GM08714 (cell line): Measurements from ENCODE around the gene PAK1.

Experiments used
- H3K4me3 ChIP-seq: fragments of 200-500 bp; sonication (Bioruptor generic); 2 replicates; pipeline ENCODE4 v1.5.1; 2014; ENCODE audit warnings: mild to moderate bottlenecking, low read length, inconsistent platforms
- ZNF274 ChIP-seq: IDR thresholded peaks from 2 replicates; pipeline ENCODE4 v1.6.1; 2012; ENCODE audit warnings: mild to moderate bottlenecking, low read depth, low read length

Gene PAK1

DNA sequence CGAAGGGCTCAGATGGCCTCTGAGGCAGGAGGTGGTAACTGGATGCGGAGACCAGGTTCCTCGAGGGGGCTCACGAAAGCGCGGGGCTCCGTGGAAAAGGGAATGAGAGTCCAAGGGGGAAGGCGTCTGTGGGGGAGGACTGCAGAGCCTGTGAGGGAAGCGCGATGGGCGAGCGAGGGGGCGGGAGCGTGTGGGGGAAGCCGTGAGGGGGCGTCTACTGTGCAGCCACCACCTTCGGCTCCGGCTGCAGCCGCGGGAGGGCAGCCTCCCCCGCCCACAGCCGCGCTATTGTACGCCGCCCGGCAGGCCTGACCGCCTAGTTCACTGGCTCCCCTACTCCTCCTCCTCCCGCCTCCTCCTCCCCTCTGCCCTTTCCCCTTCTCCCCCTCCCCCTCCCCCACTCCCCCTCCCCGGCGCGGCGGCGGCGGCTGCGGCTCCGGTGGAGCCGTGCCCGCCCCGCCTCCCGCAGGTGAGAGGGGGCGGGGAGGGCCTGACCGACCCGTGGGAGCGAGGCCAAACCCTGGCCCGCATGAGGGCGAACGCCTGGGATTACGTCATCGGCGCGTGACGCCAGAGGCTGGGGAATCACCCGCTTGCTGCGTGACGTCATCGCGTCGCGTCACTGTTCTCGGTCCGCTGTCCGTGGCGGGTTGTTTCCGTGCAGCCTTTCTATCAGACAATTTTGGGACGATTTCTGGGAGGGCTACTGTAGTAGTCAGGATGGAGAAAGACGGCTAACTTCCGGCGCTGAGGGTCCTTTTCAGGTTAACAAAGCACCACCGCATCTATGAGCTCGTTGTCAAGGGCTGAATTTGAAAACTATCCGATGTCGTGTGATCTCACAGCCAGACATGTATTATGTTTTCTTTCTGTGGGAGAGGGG, at the start of gene PAK1:
TSS of gene PAK1 (minus strand) at position 294 of the 883 bp plus-strand sequence. CDS start 81,574 bp downstream, outside the sequence.
- H3K4me3 ChIP-seq = peak within 1 kb of the TSS; percentile 100
- no peak for TF ChIP-seq ZNF274

DNA sequence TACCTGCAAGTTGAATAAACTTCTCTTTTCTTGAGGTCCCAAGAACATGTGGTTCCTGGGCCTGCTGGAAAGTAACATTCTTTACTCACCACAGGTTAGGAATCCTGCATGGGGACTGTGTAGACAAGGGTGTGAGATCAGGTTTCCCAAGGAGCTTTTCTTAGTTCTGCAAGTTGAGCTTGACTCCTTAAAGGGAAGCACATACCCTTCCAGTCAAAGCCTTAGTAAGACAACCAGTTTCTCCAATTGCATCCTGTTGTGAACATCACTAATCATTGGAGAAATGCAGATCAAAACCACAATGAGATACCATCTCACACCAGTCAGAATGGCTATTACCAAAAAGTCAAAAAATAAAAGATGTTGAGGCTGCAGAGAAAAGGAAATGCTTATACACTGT, 48.3 kb upstream of the PAK1 start:
- H3K4me3 ChIP-seq = no peak overlapping the region
- TF ChIP-seq ZNF274 = no peak

- no peak for TF ChIP-seq ZNF274
- H3K4me3 ChIP-seq = no peak overlapping the region
Measured at GRCh38 chr11:77519847-77520246, 46.0 kb upstream of the PAK1 start.

DNA sequence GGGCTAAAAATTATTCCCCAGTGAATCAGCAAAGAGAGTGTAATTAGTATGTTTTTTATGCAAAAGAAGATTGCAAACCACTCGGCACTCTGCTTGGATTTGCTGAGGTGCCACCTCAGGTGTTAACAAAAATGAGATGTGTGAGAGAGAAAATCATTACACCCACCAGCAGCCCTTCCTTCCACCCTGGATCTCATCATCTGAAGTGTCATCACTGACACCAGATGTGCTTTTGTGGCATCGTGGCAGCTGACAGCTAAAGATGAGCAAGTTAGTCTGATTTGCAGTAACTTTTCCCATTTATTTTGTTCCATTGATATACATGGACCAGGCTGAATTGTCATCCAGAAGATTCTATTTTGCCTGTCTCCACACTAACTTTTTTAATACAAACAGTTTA, 44.6 kb upstream of the PAK1 start:
- no peak overlapping the region for H3K4me3 ChIP-seq
- no peak for TF ChIP-seq ZNF274

DNA sequence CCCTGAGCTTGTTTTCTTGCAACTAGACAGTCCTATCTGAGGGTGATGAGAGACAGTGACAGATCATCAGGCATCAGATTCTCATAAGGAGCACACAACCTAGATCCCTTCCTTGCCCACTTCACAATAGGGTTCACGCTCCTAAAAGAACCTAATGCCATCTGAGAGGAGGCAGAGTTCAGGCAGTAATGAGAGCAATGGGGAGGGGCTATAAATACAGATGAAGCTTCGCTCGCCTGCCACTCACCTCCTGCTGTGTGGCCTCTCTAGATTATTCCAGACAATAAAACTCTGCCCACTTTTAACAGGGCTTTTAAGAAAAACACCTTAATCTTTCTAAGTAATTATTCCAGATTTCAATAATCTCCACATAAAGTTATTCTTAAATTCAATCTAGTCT, 43.9 kb upstream of the PAK1 start:
- TF ChIP-seq ZNF274 = no peak
- no peak overlapping the region for H3K4me3 ChIP-seq

- H3K4me3 ChIP-seq = no peak overlapping the region
- TF ChIP-seq ZNF274 = no peak
Measured at GRCh38 chr11:77517226-77517625, 43.3 kb upstream of the PAK1 start.

- H3K4me3 ChIP-seq = no peak overlapping the region
- TF ChIP-seq ZNF274 = no peak
Measured at GRCh38 chr11:77515483-77515882, 41.6 kb upstream of the PAK1 start.

GRCh38 chr11:77515063-77515462, 41.2 kb upstream of the PAK1 start:
- no peak overlapping the region for H3K4me3 ChIP-seq
- TF ChIP-seq ZNF274 = no peak

DNA sequence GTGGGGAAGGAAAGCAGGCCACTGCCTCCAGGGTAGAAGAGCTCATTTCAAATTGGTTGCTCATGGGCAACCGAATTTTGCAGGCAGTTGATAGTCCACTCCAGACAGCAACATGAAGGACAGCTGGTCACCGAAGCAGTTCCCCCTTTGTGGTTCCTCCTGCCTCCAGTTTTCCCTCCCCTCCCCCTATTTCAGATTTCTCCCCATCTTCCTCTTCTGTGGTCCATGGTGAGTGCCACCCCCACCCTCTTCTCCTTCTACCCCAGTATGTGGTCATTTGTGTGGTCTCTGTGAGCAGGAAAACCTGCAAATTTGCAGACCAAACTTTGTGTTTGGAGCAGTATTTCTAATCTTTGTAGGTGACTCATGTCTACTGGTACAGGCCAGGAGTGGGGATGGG, 38.2 kb upstream of the PAK1 start:
- TF ChIP-seq ZNF274 = no peak
- no peak overlapping the region for H3K4me3 ChIP-seq

- TF ChIP-seq ZNF274 = no peak
- H3K4me3 ChIP-seq = no peak overlapping the region
Measured at GRCh38 chr11:77510851-77511250, 37.0 kb upstream of the PAK1 start.

- H3K4me3 ChIP-seq = no peak overlapping the region
Measured at GRCh38 chr11:77510095-77510494, 36.2 kb upstream of the PAK1 start.

GRCh38 chr11:77508019-77508418, 34.1 kb upstream of the PAK1 start:
- no peak for TF ChIP-seq ZNF274
- no peak overlapping the region for H3K4me3 ChIP-seq

More at GRCh38 chr11:77510095-77510494, 36.2 kb upstream of the PAK1 start:
- no peak for TF ChIP-seq ZNF274

DNA sequence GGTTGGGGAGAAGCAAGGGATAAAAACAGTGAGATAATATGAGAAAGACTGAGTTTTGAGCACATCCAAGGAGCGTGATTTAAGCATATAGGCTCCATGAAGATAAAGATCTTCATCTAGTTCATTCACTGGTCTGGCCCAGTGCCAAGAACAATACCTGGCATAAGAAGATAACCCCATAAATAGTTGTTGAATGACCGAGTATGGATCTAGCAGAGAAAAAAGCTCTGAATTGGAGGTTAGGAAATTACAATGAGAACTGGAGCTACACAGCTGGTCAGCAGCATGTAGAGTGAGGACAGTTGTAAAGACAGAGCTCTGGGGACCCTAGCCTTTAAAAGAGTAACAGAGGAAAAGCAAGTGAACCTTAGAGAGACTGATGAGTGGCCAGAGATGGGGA, 33.0 kb upstream of the PAK1 start:
- no peak overlapping the region for H3K4me3 ChIP-seq

GRCh38 chr11:77505956-77506355, 32.1 kb upstream of the PAK1 start:
- no peak overlapping the region for H3K4me3 ChIP-seq
- TF ChIP-seq ZNF274 = no peak

More for the DNA sequence above, 33.0 kb upstream of the PAK1 start:
- no peak for TF ChIP-seq ZNF274

- no peak for TF ChIP-seq ZNF274
- no peak overlapping the region for H3K4me3 ChIP-seq
Measured at GRCh38 chr11:77503006-77503405, 29.1 kb upstream of the PAK1 start.
